Activated CD4-positive, alpha-beta T cell treated with anti-CD3 and anti-CD28 coated beads, Interleukin-2, amount 50 U/mL, for 24 hours (primary cell): ENCODE results near the gene NFKB1.

Source experiments
- DNase-seq, 2 donors: peaks; one replicate each; pipeline ENCODE4 v3.0.0-alpha.2; 2020; ENCODE audit warnings: low read depth in 1 of 2, low spot score in 1 of 2

The NFKB1 gene

GRCh38 chr4:102623622-102624021 lies 122.5 kb downstream of the NFKB1 start:
- DNase-seq, result no peak

GRCh38 chr4:102624505-102624904 lies 123.3 kb downstream of the NFKB1 start:
- DNase-seq, result no peak

GRCh38 chr4:102625232-102625930 lies 124.2 kb downstream of the NFKB1 start:
- peak in 1 of 2 donors; percentile 54 for DNase-seq

GRCh38 chr4:102627831-102628523 lies 126.8 kb downstream of the NFKB1 start:
- DNase-seq, result peak in 1 of 2 donors; percentile 46

- DNase-seq, result no peak
Observed at GRCh38 chr4:102629673-102630072, 128.5 kb downstream of the NFKB1 start.

GRCh38 chr4:102631616-102632015 lies 130.5 kb downstream of the NFKB1 start:
- no peak for DNase-seq

GRCh38 chr4:102632241-102633065 lies 131.3 kb downstream of the NFKB1 start:
- DNase-seq, result no peak

- no peak for DNase-seq
Observed at GRCh38 chr4:102633100-102633499, 131.9 kb downstream of the NFKB1 start.

DNA sequence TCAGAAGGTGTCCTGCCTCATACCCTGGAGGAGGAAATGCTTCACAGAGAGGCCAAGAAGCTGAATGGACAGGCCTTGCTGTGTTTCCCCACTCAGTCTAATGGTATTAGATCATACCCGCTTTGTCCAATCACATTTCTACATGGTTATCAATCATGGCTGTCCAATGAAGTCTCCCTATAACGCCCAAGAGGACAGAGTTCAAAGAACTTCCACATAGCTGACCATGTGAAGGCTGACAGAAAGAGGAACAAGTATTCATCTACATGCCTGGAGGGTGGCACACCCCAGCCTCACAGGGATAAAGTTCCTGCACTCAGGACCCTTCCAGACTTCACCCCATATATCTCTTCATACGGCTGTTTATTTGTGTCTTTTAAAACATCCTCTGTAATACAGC lies 136.2 kb downstream of the NFKB1 start:
- DNase-seq, result no peak

DNA sequence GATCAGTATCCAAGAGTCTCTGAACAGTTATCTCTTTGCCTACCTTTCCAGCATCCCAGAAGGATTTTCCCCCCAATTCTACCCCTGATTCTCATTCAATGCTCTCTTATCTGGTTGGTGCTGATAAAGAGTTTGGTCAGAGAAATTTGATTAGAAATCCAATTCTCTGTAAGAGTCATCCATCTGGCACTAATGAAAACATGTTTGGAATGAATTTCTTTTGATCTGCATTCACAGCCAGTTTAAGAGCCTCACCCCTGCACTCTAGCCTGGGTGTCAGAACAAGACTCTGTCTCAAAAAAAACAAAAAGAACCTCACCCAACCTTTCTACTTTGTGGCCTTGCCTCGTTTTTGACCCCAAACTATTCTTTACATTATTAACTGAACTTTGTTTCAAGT lies 137.5 kb downstream of the NFKB1 start:
- no peak for DNase-seq

- no peak for DNase-seq
Observed at GRCh38 chr4:102639598-102639997, 138.4 kb downstream of the NFKB1 start.

- no peak for DNase-seq
Observed at GRCh38 chr4:102640669-102641068, 139.5 kb downstream of the NFKB1 start.

GRCh38 chr4:102641793-102642192 lies 140.6 kb downstream of the NFKB1 start:
- DNase-seq, result no peak

GRCh38 chr4:102642631-102643298 lies 141.6 kb downstream of the NFKB1 start:
- DNase-seq, result no peak

- DNase-seq, result no peak
Observed at GRCh38 chr4:102647117-102647516, 146.0 kb downstream of the NFKB1 start.

DNA sequence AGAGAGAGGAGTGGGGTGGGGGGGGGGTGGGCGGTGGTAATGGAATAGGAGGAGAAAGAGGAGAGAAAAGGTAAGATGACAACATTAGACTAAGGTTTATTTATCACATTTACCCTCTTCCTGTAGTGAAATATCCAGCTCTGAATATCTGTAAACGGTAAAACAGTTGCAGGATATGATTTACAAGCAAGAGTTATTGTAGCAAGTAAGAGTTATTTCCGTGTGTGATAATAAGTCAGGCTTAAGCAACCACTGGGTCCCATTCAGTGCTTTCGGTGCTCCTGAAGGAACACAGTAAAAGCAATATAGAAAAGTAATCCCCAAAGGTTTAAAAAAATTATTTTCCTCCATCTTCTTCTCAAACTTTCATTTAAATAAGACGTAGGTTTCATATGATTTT lies 156.0 kb downstream of the NFKB1 start:
- no peak for DNase-seq

- no peak for DNase-seq
Observed at GRCh38 chr4:102663073-102663472, 161.9 kb downstream of the NFKB1 start.

DNA sequence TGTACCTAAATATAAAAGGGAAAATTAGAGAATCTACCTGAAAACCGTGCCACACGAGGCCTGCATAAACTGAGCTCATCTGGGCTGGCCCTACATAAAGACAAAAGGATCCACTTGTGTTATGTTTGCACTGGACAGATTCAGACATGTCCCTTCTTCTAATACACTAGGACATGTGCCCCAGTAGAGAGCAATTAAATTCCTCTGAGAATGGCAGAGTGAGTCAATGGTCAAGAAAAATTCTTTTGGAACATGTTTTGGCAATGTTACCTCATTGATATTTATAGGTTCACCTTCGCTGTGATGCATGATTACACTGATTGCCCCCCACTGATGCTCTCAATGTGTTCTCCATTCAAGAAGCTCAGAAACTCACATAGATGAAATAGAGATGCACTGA lies 164.4 kb downstream of the NFKB1 start:
- no peak for DNase-seq
